GM06990 (cell line): ENCODE data around the gene PRR12.

ENCODE experiments used
- DNase-seq: peaks from one replicate; pipeline ENCODE4 v3.0.0-alpha.2; 2011; ENCODE audit not compliant: insufficient read length; ENCODE audit errors: extremely low read depth
- H3K27me3 ChIP-seq: replicated peaks from 2 replicates; pipeline ENCODE4 v1.6.0; 2011; ENCODE audit warnings: low read length; ENCODE audit not compliant: control insufficient read depth, insufficient read depth
- H3K36me3 ChIP-seq: 2 replicates; pipeline ENCODE4 v1.5.1; 2011; ENCODE audit warnings: low read length; ENCODE audit not compliant: control insufficient read depth, insufficient read depth
- H3K4me3 ChIP-seq: replicated peaks from 2 replicates; pipeline ENCODE4 v1.5.1; 2011; ENCODE audit warnings: low read depth, mild to moderate bottlenecking, control low read depth, low read length
- TF ChIP-seq, protein P1 (sequence below): IDR thresholded peaks from 2 replicates; pipeline ENCODE4 v1.5.1; 2011; ENCODE audit warnings: low read length, control low read depth, mild to moderate bottlenecking, inconsistent platforms; ENCODE audit not compliant: insufficient read depth, poor library complexity, severe bottlenecking

The PRR12 gene

DNA sequence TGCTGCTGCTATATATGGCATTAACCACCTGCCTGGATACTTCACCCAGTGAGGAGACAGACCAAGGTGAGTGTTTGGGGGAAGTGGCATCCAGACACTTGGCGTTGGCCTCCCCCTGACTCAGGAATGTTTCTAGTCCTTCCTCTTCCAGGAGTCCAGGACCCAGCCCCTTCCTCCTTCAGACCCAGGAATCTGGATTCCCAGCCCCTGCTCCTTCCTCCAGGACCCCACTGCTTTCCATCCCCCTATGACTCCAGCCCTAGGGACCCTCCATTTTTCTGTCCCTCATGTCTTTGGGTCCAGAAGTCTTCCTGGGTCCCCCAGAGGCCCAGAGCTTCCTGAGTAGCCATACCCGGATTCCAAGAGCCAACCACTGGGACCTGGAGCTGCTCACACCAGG, 7.7 kb upstream of the PRR12 start:
- Histone ChIP-seq H3K27me3 (no peaks in the 10 kb centered on the region), H3K4me3 (no peak overlapping the region), H3K36me3 (no peaks in the 10 kb centered on the region)
- DNase-seq, result no peak
- TF ChIP-seq, protein P1, sequence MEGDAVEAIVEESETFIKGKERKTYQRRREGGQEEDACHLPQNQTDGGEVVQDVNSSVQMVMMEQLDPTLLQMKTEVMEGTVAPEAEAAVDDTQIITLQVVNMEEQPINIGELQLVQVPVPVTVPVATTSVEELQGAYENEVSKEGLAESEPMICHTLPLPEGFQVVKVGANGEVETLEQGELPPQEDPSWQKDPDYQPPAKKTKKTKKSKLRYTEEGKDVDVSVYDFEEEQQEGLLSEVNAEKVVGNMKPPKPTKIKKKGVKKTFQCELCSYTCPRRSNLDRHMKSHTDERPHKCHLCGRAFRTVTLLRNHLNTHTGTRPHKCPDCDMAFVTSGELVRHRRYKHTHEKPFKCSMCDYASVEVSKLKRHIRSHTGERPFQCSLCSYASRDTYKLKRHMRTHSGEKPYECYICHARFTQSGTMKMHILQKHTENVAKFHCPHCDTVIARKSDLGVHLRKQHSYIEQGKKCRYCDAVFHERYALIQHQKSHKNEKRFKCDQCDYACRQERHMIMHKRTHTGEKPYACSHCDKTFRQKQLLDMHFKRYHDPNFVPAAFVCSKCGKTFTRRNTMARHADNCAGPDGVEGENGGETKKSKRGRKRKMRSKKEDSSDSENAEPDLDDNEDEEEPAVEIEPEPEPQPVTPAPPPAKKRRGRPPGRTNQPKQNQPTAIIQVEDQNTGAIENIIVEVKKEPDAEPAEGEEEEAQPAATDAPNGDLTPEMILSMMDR, result no peak

DNA sequence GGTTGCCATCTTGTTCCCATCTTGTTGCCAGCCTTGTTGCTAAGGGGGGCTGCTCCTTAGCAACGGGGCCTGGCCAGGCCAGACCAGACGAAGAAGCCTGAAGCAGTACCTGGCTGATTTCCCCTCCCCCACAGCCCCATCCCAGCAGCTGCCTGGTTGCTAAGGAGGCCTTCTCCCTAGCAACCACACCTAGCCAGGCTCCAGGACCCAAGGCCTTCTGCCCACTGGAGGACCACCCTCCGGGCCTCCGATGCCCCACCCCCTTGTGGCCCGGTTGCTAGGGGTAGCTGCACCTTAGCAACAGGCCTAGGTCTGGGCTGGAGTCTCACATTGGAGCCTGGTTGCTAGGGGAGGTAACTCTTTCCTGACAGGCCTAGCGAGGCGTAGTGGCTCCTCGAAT, 6.0 kb upstream of the PRR12 start:
- DNase-seq, result no peak
- Histone ChIP-seq H3K27me3 (no peaks in the 10 kb centered on the region), H3K4me3 (no peak overlapping the region), H3K36me3 (no peaks in the 10 kb centered on the region)
- TF ChIP-seq, protein P1, result no peak

DNA sequence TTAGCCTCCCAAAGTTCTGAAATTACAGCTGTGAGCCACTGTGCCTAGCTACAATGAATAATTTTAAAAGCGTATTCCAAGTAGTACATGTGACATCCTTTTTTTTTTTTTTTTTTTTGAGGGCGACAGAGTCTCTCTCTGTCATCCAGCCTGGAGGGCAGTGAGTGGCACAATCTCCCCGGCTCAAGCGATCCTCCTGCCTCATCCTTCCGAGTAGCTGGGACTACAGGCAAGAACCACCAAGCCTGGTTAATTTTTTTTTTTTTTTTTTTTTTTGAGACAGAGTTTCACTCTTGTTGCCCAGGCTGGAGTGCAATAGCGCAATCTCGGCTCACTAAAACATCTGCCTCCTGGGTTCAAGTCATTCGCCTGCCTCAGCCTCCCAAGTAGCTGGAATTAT, 3.8 kb upstream of the PRR12 start:
- TF ChIP-seq, protein P1, result no peak

DNA sequence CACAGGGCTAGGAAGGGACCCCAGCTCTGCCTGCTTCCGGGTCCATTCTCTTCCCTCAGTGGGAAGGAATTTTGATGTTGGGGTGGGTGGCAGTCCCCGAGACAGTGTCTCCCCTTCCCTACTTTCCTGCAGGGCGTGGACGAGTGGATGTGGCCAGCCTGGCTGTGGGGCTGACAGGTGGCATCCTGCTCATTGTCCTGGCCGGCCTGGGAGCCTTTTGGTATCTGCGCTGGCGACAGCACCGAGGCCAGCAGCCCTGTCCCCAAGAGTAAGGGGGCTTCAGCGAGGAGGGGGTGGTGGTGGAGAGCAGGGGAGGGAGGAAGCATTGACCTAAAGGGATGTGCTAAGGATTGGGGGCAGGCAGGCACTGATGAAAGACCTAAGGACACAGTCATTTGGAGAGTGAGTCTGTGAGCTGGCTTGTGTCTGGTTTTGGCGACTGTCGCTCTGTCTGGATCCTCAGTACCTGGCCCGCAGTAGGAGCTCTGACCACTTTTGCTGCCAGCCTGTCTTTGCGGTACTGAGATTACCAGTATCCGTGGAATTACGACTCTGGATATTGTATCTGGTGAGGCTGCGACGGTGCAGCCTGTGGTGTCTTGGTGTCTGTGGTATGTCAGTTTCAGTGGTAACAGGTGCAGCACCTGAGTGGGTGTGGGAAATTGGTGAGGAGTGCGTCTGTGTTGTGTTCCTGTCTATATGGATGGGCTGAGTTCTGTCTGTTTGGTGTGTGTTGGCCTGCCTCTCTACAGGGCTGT, 2.4 kb upstream of the PRR12 start:
- DNase-seq, result no peak
- Histone ChIP-seq H3K27me3 (no peaks in the 10 kb centered on the region), H3K36me3 (no peaks in the 10 kb centered on the region), H3K4me3 (no peak overlapping the region)
- TF ChIP-seq, protein P1, result no peak

More for the DNA sequence above, 3.8 kb upstream of the PRR12 start:
- no peak overlapping the region for H3K4me3 ChIP-seq
- H3K36me3 ChIP-seq, result no peaks in the 10 kb centered on the region
- H3K27me3 ChIP-seq, result no peaks in the 10 kb centered on the region
- no peak for DNase-seq

DNA sequence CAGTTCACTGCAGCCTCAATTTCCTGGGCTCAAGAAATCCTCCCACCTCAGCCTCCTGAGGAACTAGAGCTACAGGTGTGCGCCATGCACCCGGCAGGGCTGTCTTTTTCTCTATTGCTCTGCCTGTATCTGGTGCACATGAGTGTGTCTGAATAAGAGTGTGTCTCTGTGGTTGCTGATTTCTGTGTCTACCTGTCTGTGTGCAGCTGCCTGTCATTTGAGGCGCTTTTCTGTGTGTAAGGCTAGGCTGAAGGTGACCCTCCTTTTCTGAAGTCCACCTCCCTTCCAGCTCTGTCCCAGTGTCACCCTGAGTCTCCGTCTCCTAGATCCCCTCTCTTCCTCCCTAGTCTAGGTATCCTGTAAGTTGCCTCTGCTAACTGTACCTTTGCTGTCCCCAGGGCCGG, 1.5 kb upstream of the PRR12 start:
- Histone ChIP-seq H3K4me3 (no peak overlapping the region), H3K36me3 (peaks cover 2% of the 10 kb centered on the region), H3K27me3 (no peaks in the 10 kb centered on the region)
- DNase-seq, result no peak
- TF ChIP-seq, protein P1, result no peak
